IPS DF 6.9 (cell line): Measurements from ENCODE around the gene THSD4.
"Not testable (repeated sequence)": the region's sequence is repeated elsewhere in the genome, so short reads cannot be mapped to it uniquely, and the experiment has no call there.

Source experiments
- DNase-seq: peaks from one replicate; pipeline ENCODE4 v3.0.0-alpha.2; 2013; ENCODE audit warnings: low read depth, low spot score
- H3K27ac ChIP-seq: one replicate; pipeline ENCODE4 v1.5.1; 2013; ENCODE audit warnings: low read length, control low read depth
- H3K27me3 ChIP-seq: 2 replicates; pipeline ENCODE4 v1.6.1; 2013; ENCODE audit warnings: mild to moderate bottlenecking, low read length; ENCODE audit not compliant: control insufficient read depth, insufficient read depth
- H3K36me3 ChIP-seq: 2 replicates; pipeline ENCODE4 v1.6.1; 2013; ENCODE audit warnings: low read length; ENCODE audit not compliant: control insufficient read depth, insufficient read depth
- H3K4me1 ChIP-seq: 2 replicates; pipeline ENCODE4 v1.6.1; 2013; ENCODE audit warnings: low read length; ENCODE audit not compliant: control insufficient read depth, insufficient read depth
- H3K4me3 ChIP-seq: 2 replicates; pipeline ENCODE4 v1.5.1; 2013; ENCODE audit warnings: mild to moderate bottlenecking, low read length
- H3K9me3 ChIP-seq: 2 replicates; pipeline ENCODE4 v1.6.1; 2013; ENCODE audit warnings: low read length, inconsistent platforms; ENCODE audit not compliant: control insufficient read depth, insufficient read depth
- WGBS: extraction: QIAGEN DNeasy Blood & Tissue Kit; methylation state at CpG from one replicate; pipeline ENCODE4 v1.1.7; 2013; ENCODE audit warnings: mixed read lengths, missing lambda C conversion rate; ENCODE audit not compliant: insufficient read length, insufficient coverage; 5-methylcytosine and 5-hydroxymethylcytosine counted together

THSD4 gene

DNA sequence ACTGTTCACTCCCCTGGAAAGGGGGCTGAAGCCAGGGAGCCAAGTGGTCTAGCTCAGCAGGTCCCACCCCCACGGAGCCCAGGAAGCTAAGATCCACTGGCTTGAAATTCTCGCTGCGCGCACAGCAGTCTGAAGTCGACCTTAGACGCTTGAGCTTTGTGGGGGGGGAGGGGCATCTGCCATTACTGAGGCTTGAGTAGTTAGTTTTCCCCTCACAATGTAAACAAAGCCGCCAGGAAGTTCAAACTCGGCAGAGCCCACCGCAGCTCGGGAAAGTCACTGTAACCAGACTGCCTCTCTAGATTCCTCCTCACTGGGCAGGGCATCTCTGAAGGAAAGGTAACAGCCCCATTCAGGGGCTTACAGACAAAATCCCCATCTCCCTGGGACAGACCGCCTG is 150.3 kb downstream of the THSD4 start:
- not testable (repeated sequence) for DNase-seq, H3K36me3 ChIP-seq, H3K4me3 ChIP-seq, H3K27me3 ChIP-seq, H3K27ac ChIP-seq, H3K4me1 ChIP-seq, H3K9me3 ChIP-seq
- WGBS = no CpG with 5 or more reads among the region's 11 CpGs

DNA sequence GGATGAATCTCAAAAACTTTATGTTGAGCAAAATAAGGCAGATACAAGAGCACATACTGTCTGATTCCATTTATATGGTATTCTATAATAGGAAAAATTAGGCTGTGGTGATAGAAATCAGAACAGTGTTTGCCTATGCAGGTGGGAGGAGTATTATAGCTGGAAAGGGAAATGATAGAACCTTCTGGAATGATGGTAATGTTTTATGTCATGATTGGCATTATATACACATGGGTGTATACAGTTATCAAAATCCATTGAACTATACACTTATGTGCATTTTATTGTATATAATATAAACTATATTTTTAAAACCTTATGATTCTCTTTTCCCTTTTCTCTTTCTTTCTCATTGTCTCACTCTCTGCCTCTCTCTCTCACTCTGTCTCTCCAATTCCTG is 156.1 kb downstream of the THSD4 start:
- Histone ChIP-seq H3K27ac (no peak overlapping the region), H3K4me1 (no peaks in the 10 kb centered on the region), H3K4me3 (no peak overlapping the region), H3K36me3 (no peaks in the 10 kb centered on the region), H3K9me3 (no peaks in the 10 kb centered on the region), H3K27me3 (no peaks in the 10 kb centered on the region)
- no peak for DNase-seq

DNA sequence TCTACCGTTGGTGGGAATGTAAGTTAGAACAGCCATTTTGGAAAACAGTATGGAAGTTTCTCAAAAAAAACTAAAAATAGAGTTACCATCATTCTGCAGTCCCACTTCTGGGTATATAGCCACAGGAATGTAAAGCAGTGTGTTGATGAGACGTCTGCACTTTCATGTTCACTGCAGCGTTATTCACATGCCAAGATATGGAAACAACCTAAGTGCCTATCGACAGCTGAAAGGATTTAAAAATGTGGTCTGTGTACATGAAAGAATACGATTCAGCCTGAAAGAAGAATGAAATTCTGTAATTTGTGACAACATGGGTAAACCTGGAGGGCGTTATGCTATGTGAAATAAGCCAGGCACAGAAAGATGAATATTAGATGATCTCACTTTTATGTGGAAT is 157.7 kb downstream of the THSD4 start:
- DNase-seq = no peak
- Histone ChIP-seq H3K4me1 (no peaks in the 10 kb centered on the region), H3K36me3 (no peaks in the 10 kb centered on the region), H3K27ac (no peak overlapping the region), H3K4me3 (no peak overlapping the region), H3K9me3 (no peaks in the 10 kb centered on the region), H3K27me3 (no peaks in the 10 kb centered on the region)
- no CpG with 5 or more reads among the region's 6 CpGs for WGBS

DNA sequence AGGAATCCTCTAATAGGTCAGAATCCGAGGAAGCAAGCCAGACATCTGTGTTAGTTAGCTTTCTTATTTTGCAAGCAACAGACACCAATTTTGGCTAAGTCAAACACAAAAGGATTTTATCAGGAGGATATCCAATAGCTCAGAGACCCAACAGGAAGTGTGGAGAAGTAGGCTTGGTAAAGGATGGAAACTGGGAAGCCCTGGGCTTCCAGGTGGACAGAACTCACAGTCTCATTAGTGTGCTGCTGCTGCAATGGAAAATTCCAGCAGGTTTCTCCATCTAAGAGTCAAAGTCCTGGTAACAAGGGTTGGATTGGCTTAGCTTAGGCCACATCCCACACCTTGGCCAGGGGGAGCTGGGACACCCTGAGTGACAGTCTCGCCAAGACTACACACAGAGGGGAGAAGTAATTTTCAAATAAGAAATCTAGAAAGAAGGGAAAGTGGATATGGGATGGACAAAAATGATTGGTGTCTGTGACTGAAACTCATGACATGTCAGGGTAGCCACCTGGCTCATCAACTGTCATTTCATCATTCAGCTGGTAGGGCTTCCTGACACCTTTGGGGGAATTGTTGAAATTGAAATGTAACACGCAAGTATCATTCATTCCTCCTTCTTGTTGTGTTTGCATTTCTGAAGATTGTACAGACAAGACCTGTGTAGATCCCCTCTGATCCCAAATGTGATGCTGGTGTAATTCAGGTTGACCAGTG is 158.6 kb downstream of the THSD4 start:
- Histone ChIP-seq H3K9me3 (no peaks in the 10 kb centered on the region), H3K36me3 (no peaks in the 10 kb centered on the region), H3K4me3 (no peak overlapping the region), H3K27ac (no peak overlapping the region), H3K4me1 (no peaks in the 10 kb centered on the region), H3K27me3 (no peaks in the 10 kb centered on the region)
- no peak for DNase-seq
- WGBS = no CpG with 5 or more reads among the region's 3 CpGs

DNA sequence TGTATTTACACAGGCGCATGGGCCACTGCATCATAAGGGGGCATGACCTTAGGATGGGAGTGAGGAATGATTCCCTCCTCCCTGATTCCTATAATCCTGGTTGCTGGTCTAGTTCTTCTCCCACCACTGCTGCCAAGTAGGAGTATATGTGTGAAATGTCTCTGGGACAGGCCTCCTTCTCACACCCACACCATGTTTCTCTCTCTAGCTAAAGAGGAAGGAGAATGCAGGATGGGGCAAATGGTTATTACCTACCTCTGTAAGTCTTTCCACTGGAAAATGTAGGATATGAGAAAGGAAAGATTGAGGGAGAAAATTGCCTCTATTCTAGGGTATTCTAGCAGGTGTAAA is 159.2 kb downstream of the THSD4 start:
- Histone ChIP-seq H3K4me3 (no peak overlapping the region), H3K9me3 (no peaks in the 10 kb centered on the region), H3K4me1 (no peaks in the 10 kb centered on the region), H3K36me3 (no peaks in the 10 kb centered on the region), H3K27me3 (no peaks in the 10 kb centered on the region), H3K27ac (no peak overlapping the region)
- WGBS = no CpG with 5 or more reads among the region's 1 CpG
- no peak for DNase-seq

DNA sequence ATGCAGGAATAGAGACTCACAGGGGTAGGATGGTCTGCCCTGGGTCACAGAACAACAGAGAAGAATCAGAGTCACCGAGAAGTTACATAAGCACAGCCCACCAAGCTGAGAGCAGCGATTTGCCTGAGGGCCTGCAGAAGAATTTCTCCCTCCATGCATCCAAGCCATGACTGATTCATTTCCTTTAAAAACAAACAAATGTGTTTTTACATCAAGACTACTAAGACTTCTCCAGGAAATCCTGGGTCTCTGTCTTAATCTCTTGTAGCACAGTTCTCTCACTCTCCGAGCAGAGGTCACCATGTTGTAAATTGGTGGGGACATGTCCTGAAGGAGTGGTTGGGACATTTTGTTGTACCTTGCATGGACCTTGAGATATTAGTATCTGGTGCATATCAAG is 159.8 kb downstream of the THSD4 start:
- Histone ChIP-seq H3K4me3 (no peak overlapping the region), H3K27me3 (no peaks in the 10 kb centered on the region), H3K27ac (no peak overlapping the region), H3K36me3 (no peaks in the 10 kb centered on the region), H3K9me3 (no peaks in the 10 kb centered on the region), H3K4me1 (no peaks in the 10 kb centered on the region)
- no CpG with 5 or more reads among the region's 3 CpGs for WGBS
- no peak for DNase-seq

DNA sequence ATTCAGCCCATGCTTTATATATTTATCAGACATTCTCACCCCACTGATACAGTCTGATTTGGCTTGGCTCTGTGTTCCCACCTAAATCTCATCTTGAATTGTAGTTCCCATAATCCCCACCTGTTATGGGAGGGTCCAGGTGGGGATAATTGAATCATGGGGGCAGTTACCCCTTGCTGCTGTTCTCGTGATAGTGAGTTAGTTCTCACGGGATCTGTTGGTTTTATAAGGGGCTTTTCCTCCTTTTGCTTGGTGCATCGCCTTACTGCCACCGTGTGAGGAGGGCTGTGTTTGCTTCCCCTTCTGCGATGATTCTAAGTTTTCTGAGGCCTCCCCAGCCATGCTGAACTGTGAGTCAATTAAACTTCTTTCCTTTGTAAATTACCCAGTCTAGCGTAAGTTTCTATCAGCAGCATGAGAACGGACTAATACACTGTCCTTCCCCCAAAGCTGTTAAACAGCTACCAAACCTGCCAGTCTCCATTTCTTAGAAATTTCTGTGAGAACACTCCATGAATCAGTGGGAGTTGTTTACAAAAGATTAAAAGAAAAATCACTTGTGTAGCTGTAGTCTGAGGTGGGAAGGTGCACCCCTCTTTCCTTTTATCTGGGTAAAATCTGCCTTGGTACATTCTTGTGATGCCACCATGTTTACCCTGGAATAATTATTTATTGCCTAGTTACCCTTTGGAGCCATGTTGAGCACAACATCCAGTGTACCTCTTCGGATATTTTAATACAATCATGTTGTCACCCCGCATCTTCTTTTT is 160.5 kb downstream of the THSD4 start:
- Histone ChIP-seq H3K27ac (no peak overlapping the region), H3K4me3 (no peak overlapping the region), H3K4me1 (no peaks in the 10 kb centered on the region; the same call in 1 of the 2 replicates), H3K36me3 (no peaks in the 10 kb centered on the region), H3K9me3 (no peaks in the 10 kb centered on the region), H3K27me3 (no peaks in the 10 kb centered on the region)
- no CpG with 5 or more reads among the region's 9 CpGs for WGBS
- DNase-seq = no peak

DNA sequence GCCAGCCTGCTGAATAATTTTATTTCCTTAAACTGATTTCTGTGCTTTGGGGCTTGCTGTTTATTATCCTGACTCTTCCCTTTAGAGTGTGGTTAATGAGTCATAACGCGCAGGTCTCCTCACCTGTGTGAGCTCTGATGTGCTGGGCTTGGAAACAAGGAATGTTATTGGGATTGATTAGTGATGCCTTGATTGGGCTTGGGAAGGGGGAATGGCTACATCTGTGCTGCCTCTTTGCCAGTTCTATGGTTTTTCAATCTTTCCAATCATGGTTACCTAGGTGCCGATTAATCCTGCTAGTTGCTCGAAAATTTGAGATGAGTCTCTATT is 161.0 kb downstream of the THSD4 start:
- no peak overlapping the region for H3K4me3 ChIP-seq
- no peaks in the 10 kb centered on the region; the same call in 1 of the 2 replicates for H3K4me1 ChIP-seq
- no peak overlapping the region for H3K27ac ChIP-seq
- H3K9me3 ChIP-seq = no peaks in the 10 kb centered on the region
- H3K36me3 ChIP-seq = no peaks in the 10 kb centered on the region
- no peaks in the 10 kb centered on the region for H3K27me3 ChIP-seq
- DNase-seq = no peak
- WGBS = no CpG with 5 or more reads among the region's 4 CpGs

DNA sequence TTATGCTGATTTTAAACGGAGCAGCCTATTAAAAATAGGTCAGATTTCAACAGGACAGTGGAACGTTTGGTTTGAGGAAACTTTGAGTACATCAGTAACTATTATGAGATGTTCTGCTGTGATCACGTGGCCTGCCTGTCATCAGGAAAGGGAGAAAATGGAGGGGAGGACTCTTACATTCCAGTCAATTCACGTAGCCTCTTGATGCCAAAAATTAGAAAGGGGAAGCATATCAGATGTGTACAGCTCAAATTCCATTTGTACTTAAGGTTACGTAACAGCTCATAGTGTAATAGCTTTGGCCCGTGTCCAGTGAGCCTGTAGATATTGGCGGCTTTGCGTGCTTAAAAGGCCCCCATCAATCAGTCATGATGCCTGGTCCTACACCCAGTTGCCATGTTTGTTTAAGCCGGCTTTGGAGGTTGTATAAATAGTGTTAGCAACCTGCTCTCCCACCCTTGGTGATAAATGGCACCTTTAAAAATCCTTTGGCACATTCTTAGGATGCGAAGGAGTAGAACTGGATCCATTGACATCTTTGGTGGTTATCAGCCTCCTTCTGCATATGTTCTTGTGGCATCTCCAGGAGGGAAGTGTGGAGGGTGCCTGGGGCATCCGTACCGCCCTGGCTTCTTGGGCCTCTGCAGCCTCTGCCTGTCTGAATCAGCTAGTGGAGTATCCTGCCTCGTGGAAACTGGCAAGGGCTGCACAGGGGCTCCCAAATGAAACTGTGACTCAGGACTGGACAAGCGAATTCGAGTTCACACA is 163.9 kb downstream of the THSD4 start:
- Histone ChIP-seq H3K36me3 (no peaks in the 10 kb centered on the region), H3K27ac (no peak overlapping the region), H3K27me3 (no peaks in the 10 kb centered on the region), H3K4me1 (no peaks in the 10 kb centered on the region; the same call in 1 of the 2 replicates), H3K4me3 (no peak overlapping the region), H3K9me3 (no peaks in the 10 kb centered on the region)
- no peak for DNase-seq
- no CpG with 5 or more reads among the region's 15 CpGs for WGBS

DNA sequence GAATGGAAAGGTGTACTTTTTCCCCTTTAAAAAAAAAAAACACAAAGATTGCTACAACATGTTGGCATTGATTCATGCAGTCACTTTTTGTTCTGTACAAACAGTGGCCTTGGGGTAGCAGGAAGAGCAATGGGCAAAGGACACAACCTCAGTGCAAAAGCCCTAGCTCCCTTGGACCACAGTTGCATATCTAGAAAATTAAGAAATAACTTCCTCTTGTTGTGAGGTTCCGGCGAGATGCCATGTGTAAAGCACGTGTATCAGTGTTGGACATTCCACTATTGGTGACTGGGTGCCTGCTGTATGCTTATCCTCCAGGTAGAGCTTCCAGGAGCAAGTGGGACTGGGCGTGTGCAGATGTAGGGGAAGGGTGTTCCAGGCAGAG is 164.5 kb downstream of the THSD4 start:
- H3K27me3 ChIP-seq = no peaks in the 10 kb centered on the region
- no peak overlapping the region for H3K4me3 ChIP-seq
- H3K4me1 ChIP-seq = no peaks in the 10 kb centered on the region; the same call in 1 of the 2 replicates
- no peak for DNase-seq
- H3K36me3 ChIP-seq = no peaks in the 10 kb centered on the region
- no peak overlapping the region for H3K27ac ChIP-seq
- no CpG with 5 or more reads among the region's 4 CpGs for WGBS
- H3K9me3 ChIP-seq = no peaks in the 10 kb centered on the region
